ENCODE data around the gene TREH.

Gene TREH

GRCh38 chr11:118657238-118657637 is 22.2 kb downstream of the TREH start:
- no peak for DNase-seq
- Histone ChIP-seq H2AFZ (ENCODE audit: low read length) (no peak overlapping the region), H3F3A (ENCODE audit: insufficient read depth, low read length) (no peaks in the 10 kb centered on the region), H3K27me3 (replicated peaks; ENCODE audit: insufficient read depth, low read length) (no peaks in the 10 kb centered on the region), H3K9ac (ENCODE audit: low read length) (no peak overlapping the region), H3K9me2 (replicated peaks; ENCODE audit: insufficient read depth, low read length) (no peaks in the 10 kb centered on the region), H3K9me3 (replicated peaks; ENCODE audit: insufficient read depth, low read length) (no peaks in the 10 kb centered on the region), H3K4me3 (ENCODE audit: low read length) (no peak overlapping the region), H3K79me2 (ENCODE audit: low read length) (no peaks in the 10 kb centered on the region), H3K4me2 (ENCODE audit: low read depth, low read length) (no peak overlapping the region), H3K4me1 (ENCODE audit: low read length) (peaks cover 9% of the 10 kb centered on the region), H4K20me1 (ENCODE audit: insufficient read depth, low read length) (no peaks in the 10 kb centered on the region), H3K27ac (ENCODE audit: low read length) (no peak overlapping the region), H3K36me3 (replicated peaks; ENCODE audit: insufficient read depth, low read length) (no peaks in the 10 kb centered on the region)
- TF ChIP-seq CTCF (IDR thresholded peaks at IDR 0.05; ENCODE audit: low read length) (no peak), EZH2phosphoT487 (IDR thresholded peaks at IDR 0.05; ENCODE audit: low read length) (no peak), EZH2 (optimal IDR thresholded peaks at IDR 0.05; ENCODE audit: low read depth, low read length) (no peak)

GRCh38 chr11:118656563-118657165 is 22.8 kb downstream of the TREH start:
- no peaks in the 10 kb centered on the region for H3K9me3 ChIP-seq (replicated peaks; ENCODE audit: insufficient read depth, low read length)
- no peak overlapping the region for H2AFZ ChIP-seq (ENCODE audit: low read length)
- DNase-seq = no peak
- H3K36me3 ChIP-seq (replicated peaks; ENCODE audit: insufficient read depth, low read length) = no peaks in the 10 kb centered on the region
- no peaks in the 10 kb centered on the region for H3F3A ChIP-seq (ENCODE audit: insufficient read depth, low read length)
- H3K4me1 ChIP-seq (ENCODE audit: low read length) = peaks cover 11% of the 10 kb centered on the region
- H4K20me1 ChIP-seq (ENCODE audit: insufficient read depth, low read length) = no peaks in the 10 kb centered on the region
- H3K9ac ChIP-seq (ENCODE audit: low read length) = no peak overlapping the region
- H3K27ac ChIP-seq (ENCODE audit: low read length) = no peak overlapping the region
- TF ChIP-seq EZH2 (optimal IDR thresholded peaks at IDR 0.05; ENCODE audit: low read depth, low read length) = no peak
- no peak for TF ChIP-seq CTCF (IDR thresholded peaks at IDR 0.05; ENCODE audit: low read length)
- H3K79me2 ChIP-seq (ENCODE audit: low read length) = no peaks in the 10 kb centered on the region
- no peak overlapping the region for H3K4me3 ChIP-seq (ENCODE audit: low read length)
- no peaks in the 10 kb centered on the region for H3K27me3 ChIP-seq (replicated peaks; ENCODE audit: insufficient read depth, low read length)
- H3K9me2 ChIP-seq (replicated peaks; ENCODE audit: insufficient read depth, low read length) = no peaks in the 10 kb centered on the region
- H3K4me2 ChIP-seq (ENCODE audit: low read depth, low read length) = no peak overlapping the region

GRCh38 chr11:118655486-118656190 is 23.8 kb downstream of the TREH start:
- Histone ChIP-seq H4K20me1 (ENCODE audit: insufficient read depth, low read length) (no peaks in the 10 kb centered on the region), H3K27me3 (replicated peaks; ENCODE audit: insufficient read depth, low read length) (no peaks in the 10 kb centered on the region), H3K9ac (ENCODE audit: low read length) (no peak overlapping the region), H3K27ac (ENCODE audit: low read length) (no peak overlapping the region), H3K36me3 (replicated peaks; ENCODE audit: insufficient read depth, low read length) (no peaks in the 10 kb centered on the region), H3K4me1 (ENCODE audit: low read length) (peaks cover 11% of the 10 kb centered on the region), H2AFZ (ENCODE audit: low read length) (no peak overlapping the region), H3K79me2 (ENCODE audit: low read length) (no peaks in the 10 kb centered on the region), H3K4me2 (ENCODE audit: low read depth, low read length) (no peak overlapping the region), H3K4me3 (ENCODE audit: low read length) (no peak overlapping the region), H3K9me3 (replicated peaks; ENCODE audit: insufficient read depth, low read length) (no peaks in the 10 kb centered on the region), H3F3A (ENCODE audit: insufficient read depth, low read length) (no peaks in the 10 kb centered on the region), H3K9me2 (replicated peaks; ENCODE audit: insufficient read depth, low read length) (no peaks in the 10 kb centered on the region)
- DNase-seq = no peak
- TF ChIP-seq CTCF (IDR thresholded peaks at IDR 0.05; ENCODE audit: low read length) (no peak), EZH2phosphoT487 (IDR thresholded peaks at IDR 0.05; ENCODE audit: low read length) (no peak), EZH2 (optimal IDR thresholded peaks at IDR 0.05; ENCODE audit: low read depth, low read length) (no peak)
